NCI-H460 (cell line): ENCODE data around the gene GPATCH4. TPM values are rescaled to one million over a fixed set of nuclear protein-coding genes. Genes with fewer than 3 reads are reported as not detected.
"Not testable (repeated sequence)": the region's sequence is repeated elsewhere in the genome, so short reads cannot be mapped to it uniquely, and the experiment has no call there.

Experiments
- DNase-seq: peaks from one replicate; pipeline ENCODE4 v3.0.0-alpha.2; 2016; ENCODE audit warnings: low read depth; ENCODE audit errors: extremely low read depth
- total RNA-seq: library from RNA; depleted of rRNA; stranded (reverse); fragments of >200 nt; shearing (Covaris generic); gene quantifications from 2 replicates; pipeline ENCODE4 v1.2.3, GENCODE V29; 2014

The GPATCH4 gene
- total RNA-seq, 1 experiment from 2014 or later, result 36.7 TPM

DNA sequence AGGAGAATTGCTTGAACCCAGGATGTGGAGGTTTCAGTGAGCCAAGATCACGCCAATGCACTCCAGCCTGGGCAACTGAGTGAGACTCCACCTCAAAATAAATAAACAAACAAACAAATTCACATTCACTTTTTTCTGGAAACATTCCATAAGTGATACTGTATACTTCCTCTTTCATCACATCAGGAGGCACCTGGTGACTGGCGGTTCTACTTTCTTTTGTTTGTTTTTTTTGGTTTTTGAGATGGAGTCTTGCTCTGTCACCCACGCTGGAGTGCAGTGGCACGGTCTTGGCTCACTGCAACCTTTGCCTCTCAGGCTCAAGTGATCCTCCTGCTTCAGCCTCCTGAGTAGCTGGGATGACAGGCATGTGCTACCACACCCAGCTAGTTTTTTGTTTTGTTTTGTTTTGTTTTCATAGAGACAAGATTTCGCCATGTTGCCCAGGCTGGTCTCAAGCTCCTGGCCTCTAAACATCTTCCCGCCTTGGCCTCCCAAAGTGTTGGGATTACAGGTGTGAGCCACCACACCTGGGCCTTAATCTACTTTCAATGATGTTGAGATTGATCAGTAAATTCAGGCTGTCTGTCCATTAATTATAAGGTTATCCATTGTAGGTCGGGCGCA, 28.7 kb upstream of the GPATCH4 start:
- no peak for DNase-seq

DNA sequence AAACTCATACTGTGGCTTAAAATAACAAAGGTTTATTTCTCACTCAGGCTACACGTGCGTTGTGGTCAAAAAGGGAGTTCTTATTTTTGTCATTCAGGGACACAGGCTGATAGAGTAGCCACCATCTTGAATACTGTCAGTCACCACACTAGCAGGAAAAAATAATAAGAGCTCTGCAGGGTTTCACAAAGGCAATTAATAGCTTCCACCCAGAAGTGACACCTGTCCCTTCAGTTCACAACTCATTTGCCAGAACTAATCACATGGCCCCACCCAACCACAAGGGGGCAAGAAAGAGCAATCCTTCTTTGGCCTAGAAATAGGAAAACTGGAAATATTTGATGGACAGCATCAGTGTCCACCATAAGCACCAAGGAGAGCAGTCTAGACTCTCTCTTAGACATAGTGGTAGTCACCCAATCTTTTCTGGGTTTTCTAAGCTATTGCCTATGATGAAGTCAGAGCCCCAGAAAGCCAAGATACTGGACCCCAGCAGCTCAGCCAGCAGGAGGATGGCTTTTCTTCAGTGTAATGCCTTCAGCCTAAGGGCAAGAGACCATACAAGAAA, 26.1 kb upstream of the GPATCH4 start:
- peak; percentile 75 for DNase-seq

DNA sequence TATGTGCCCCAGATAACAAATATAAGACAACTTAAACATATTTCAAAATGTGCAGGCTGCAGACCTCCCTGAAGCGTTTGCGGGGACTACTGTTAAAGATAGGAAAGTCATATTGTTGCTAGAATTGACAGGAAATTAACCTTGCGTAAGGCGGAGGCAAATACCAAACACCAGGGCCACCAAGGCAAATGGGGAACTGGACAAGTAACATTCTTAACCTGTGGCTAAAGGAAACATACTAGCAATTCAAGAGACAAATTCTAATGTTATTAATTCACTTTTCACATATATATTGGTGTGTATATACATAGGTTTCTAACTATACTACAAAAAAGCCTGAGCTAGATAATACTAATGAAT, 24.8 kb upstream of the GPATCH4 start:
- DNase-seq, result no peak

DNA sequence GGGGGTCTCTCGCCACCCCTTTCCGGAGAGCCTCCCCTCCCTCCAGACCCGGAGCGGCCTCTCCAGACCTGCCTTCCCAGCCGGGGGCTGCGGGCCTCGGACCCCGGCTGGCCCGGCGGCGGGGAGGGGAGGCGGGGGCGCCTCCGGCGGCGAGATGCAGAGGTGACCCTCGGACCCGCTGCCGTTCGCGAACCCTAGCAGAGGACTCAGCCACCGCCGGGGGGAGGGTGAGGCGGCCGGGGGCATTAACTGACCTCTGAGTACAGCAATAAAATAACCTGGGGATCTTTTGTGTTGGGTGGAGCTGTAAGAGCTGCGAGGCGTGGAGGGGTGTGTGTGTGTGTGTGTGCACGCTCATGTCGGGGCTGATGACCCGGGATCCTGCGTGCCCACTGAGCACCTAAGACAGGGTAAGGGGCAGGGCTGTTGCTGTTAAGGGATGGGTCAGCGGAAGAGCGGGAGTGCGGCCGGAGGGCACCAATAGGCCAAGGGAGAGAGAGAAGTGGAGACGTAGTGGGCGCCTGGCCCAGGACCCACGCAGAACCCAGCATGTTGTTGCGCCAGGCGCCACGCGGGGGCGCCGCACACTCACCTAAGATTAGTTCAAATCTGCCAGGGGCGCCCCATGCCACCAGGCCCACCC, 24.3 kb upstream of the GPATCH4 start:
- peak; percentile 60 for DNase-seq

DNA sequence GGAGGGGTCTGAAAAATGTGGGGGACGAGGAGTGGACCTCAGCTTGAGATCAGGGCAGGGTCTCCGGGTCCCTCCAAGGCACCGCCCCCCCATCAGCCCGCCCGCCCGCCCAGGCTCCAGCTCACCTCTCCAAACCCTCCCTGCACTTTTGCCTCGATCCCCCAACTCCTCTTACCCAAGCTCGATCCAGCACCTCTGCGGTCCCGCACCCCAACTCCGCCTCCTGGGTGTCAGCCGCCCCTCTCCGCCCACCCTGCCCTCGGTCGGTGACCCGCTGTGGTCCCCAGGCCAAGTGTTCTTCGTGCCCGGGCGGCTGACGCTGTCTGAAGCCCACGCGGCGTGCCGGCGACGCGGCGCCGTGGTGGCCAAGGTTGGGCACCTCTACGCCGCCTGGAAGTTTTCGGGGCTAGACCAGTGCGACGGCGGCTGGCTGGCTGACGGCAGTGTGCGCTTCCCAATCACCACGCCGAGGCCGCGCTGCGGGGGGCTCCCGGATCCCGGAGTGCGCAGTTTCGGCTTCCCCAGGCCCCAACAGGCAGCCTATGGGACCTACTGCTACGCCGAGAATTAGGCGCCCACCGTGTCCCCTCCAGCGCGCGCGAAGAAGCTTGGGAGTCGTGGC, 23.6 kb upstream of the GPATCH4 start:
- no peak for DNase-seq

DNA sequence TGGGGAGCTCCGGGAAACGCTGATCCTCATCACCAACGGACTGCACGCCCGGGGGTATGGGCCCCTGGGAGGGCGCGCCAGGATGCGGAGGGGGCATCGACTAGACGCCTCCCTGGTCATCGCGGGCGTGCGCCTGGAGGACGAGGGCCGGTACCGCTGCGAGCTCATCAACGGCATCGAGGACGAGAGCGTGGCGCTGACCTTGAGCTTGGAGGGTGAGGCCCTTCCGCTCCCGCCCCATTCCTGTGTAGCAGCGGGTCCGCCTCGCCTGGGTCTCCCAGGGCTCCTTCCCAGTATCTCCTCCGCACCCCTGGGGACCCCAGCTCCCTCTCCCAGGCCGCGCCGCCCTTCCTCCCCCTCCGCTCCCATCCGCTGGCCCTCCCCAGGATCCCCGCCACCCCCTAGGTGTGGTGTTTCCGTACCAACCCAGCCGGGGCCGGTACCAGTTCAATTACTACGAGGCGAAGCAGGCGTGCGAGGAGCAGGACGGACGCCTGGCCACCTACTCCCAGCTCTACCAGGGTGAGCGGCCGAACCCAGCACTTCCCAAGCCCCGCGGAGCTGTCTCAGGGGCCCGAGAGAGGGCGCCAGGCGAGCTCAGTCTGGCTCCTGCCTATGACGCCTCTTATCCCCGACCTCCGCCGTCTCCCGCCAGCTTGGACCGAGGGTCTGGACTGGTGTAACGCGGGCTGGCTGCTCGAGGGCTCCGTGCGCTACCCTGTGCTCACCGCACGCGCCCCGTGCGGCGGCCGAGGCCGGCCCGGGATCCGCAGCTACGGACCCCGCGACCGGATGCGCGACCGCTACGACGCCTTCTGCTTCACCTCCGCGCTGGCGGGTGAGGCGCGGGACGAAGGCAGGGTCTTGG, 22.9 kb upstream of the GPATCH4 start:
- peak; percentile 71 for DNase-seq

DNA sequence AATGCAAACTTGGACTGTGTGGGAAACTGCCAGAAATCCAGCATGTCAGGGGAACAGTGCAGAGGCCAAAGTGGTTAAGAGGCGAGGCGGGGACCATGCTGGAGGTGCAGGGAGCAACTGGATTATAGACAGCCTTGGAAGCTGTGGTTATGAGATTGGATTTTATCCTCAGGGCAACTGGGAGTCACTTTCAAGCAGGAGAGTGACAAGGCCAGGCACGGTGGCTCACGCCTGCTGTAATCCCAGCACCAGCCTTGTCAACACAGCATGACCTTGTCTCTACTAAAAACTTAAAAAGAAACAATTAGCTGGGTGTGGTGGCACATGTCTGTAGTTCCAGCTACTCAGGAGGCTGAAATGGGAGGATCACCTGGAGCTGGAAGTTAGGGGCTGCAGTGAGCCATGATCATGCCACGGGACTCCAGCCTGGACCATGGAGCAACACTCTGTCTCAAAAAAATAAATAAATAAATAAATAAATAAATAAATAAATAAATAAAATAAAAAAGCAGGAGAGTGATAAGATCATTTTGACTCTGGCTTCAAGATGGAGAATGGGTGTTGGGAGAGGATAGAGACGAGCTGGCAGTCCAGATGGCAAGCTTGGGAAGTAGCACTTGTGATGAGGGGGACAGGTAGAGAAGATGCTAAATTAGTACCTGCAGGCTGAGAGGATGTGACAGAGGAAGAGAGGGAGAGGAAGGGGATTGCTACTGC, 21.5 kb upstream of the GPATCH4 start:
- DNase-seq, result no peak

DNA sequence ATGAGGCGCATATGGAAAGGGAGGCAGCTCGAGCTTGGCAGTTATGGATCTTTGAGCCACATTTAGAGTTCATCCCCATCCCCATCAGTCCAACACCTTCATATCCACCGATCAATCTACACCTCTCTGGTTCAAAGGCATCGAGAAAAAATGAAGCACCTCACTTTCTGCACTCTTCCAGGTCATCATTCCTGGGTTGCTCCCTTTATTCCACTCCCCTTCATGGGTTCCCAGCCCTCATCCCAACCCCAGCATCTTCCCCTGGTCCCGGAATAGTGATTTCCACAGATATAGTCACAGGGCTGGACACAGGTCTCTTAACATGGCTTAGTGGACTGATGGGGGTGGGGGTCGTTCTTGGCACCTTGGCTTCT, 18.3 kb upstream of the GPATCH4 start:
- no peak for DNase-seq

DNA sequence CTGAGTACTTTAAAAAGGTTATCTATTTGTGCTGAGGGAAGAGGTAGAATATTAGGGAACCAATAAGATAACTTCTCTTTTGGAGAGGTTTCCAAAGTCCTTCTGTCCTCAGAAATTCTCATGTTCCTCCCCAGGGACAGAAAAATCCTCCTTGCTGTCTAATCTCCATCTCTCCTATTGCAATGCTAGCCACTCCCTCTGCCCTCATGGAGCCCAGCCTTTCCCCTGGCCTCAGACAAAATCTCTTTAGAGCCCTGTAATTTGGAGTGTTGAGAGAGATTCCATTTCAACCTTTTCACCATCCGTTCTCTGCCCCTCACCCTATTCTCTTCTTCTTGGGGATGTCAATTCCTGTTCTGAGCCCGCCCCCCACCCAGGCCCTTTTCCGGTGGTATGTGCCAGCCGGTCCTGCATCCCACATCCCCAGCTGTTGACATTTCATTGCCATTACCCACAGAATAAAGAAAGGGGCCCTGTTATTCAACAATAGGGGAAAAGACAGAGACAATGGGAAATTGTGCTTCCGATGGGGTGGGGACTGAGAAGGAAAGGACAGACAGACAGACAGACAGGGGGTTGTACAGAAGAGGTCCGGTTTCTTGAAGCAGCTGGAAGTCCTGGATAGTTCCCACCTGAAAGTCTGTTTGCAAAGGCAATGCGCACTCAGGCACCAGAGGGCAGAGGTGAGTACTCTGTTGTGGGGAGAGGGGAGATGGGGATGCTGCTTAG, 17.7 kb upstream of the GPATCH4 start, which contains the start of gene HAPLN2:
TSS of gene HAPLN2 (plus strand) at position 563 of the 729 bp plus-strand sequence. CDS start 4,076 bp downstream, outside the sequence.
- peak; percentile 51 for DNase-seq

DNA sequence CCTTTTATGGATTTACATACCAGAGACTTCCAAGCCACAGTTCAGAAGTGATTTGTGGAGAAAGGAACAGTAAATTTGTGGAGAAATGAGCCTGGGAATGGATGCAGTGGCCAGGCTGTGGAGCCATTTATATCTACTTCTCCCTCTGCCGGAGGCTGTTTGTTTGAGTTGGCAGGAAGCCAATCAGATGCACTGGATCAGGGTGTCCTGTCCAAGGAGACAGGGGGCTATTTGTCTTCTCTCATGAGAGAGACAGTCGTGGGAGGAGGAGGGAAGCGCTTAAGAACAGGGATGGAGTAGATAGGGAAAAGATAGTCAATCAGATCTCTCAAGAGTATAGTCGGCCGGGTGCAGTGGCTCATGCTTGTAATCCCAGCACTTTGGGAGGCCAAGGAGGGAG, 15.2 kb upstream of the GPATCH4 start:
- DNase-seq, result no peak

DNA sequence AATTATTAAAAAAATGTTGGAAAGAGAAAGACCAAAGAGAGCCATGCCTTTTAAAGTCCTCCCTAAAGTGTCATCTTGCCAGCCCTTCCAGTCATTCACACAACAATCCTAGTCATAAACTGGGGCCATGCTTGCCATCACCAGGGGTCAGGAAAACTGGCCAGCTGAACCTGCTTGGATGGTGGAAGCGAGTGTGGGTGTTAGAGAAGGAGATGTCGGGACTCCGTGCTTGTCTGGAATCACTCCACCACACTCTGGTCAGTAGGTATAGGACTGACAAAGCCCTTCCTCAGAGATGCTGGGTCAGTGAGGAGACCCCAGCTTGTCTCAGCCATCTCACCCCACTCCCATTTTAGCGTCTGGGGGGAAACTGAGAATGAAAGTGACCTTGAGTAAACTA, 14.7 kb upstream of the GPATCH4 start:
- no peak for DNase-seq

DNA sequence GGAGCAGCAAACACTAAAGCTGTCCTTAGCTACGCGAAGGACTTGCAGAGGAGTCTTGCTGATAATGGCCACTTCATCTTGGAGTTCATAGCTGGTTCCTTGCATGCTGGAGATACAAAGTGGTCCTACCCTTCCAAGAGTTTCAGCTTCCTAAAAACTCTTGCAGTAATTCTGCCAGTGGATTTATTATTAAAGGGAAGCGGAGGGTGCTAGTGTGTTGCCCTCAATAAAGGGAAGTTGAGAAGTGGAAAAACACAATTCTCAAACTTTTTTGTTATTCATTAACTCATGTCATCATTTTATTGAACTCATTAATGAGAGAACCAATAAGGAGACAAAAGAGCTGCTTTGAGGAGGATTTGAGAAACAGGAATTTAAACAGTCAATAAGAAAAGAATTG, 11.4 kb upstream of the GPATCH4 start:
- DNase-seq, result no peak

DNA sequence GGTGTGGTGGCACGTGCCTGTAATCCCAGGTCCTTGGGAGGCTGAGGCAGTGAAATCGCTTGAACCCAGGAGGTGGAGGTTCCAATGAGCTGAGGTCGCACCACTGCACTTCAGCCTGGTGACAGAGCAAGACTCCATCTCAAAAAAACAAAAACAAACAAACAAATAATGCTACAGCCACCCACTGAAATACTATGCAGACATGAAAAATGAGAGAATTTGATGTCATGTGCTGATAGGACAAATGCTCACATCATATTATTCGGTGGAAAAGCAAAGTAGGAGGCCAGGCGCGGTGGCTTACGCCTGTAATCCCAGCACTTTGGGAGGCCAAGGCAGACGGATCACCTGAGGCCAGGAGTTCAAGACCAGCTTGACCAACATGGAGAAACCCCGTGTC, 8.8 kb upstream of the GPATCH4 start:
- not testable (repeated sequence) for DNase-seq

DNA sequence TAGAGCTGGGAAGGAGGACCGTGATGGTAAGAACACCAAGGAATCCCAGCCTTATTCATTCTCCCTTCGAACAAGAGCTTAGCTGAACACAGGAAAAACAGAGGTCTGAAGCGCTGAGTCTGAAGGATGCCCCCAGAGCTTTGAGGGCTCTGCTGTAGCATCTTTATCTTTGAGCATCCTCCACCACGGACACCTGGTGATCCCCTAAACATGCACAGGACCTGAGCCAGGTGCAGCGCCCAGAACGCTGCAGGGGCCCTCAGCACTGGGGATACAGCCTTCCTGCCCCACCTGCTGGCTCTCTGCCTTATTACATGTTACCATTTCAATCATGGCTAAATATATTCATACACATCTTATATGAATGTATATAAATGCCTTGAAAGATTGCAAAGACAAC, 7.7 kb upstream of the GPATCH4 start:
- DNase-seq, result peak; percentile 60

DNA sequence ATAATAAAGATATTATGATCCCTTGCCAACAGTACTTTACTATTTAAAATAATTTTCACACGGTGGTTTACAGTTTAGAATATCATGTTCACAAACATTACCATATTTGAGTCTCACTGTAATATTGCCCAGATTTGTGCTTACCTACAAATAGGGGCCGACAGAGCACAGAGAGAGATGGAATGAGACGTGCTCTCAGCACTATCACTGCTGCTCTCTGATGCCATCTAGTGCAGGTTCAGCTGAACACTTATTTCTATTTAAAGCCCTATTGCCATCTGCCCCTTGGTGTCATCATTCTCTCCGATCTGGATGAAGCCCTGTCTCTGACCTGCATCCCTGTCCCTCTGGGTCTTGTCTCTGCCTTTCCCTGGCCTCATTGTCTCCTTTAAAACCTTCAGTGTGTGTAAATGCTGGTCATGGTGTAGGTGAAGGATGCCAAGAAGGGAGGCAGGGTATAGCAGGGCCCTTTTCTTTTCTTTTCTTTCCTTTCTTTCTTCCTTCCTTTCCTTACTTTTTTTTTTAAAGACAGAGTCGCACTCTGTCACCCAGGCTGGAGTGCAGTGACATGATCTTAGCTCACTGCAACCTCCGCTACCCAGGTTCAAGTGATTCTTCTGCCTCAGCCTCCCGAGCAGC, 6.9 kb upstream of the GPATCH4 start:
- peak; percentile 88 for DNase-seq

DNA sequence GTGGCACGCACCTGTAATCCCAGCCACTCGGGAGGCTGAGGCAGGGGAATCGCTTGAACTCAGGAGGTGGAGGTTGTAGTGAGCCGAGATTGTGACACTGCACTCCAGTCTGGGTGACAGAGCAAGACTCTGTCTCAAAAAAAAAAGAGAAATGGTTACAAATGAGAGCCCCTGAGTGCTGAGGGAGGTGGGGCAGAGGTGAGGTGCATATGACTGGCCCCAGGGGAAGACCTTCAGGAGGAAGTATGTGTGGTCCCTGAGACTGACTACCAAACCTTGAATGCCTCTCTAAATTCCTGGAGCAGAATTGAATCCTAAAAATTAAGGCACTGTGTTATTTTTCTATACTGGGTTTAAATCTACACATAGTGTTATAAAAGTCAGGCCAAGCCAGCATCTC, 6.1 kb upstream of the GPATCH4 start:
- not testable (repeated sequence) for DNase-seq

DNA sequence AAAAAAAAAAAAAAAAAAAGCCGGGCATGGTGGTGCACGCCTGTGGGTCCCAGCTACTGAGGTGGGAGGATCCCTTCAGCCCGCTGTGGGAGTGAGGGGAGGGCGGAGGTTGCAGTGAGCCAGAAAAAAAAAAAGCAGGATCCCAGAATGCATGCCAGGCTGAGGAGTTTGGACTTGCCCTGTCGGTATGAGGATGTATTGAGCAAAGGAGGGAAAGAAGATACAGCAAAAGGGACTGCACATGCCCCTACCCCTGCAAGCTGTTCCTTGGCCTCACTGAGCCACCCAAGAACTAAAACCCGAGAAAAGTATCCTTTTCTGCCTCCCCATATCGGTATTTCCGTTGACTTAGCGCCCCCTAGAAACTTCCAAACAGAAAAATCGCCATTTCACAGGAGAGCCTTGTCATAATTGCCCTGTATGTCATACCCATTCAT, 1.3 kb upstream of the GPATCH4 start:
- DNase-seq, result no peak

DNA sequence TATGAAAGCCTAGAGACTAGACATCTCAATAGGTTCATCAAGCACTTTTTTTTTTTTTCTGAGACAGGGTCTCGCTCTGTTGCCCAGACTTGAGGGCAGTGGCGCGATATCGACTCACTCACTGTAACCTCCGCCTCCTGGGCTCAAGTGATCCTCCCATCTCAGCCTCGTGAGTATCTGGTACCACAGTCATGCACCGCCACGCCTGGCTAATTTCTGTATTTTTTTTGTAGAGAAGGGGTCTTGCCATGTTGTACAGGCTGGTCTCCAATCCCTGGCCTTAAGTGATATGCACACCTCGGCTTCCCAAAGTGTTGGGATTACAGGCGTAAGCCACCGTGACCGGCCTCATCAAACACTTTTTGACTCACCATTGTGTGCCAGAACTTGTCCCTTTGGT, 613 bp upstream of the GPATCH4 start:
- DNase-seq, result no peak

DNA sequence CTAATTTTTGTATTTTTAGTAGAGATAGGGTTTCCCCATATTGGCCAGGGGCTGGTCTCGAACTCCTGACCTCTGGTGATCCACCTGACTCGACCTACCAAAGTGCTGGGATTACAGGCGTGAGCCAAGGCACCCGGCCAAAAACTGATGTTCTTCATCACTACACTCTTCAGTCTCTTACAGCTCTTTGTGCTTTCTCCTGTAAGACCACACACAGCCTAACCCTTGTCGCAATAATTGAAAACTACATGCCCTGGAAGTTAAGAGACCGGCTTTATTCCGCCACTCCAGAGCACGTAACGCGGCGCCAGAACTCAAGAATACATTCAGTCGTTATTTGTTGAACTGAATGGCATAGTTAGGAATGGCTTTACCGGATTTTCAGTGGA, 552 bp downstream of the GPATCH4 start:
- DNase-seq, result no peak
